Measurements from ENCODE around the gene GLIPR1L2.
"Not testable (repeated sequence)": the region's sequence is repeated elsewhere in the genome, so short reads cannot be mapped to it uniquely, and the experiment has no call there.

The GLIPR1L2 gene

DNA sequence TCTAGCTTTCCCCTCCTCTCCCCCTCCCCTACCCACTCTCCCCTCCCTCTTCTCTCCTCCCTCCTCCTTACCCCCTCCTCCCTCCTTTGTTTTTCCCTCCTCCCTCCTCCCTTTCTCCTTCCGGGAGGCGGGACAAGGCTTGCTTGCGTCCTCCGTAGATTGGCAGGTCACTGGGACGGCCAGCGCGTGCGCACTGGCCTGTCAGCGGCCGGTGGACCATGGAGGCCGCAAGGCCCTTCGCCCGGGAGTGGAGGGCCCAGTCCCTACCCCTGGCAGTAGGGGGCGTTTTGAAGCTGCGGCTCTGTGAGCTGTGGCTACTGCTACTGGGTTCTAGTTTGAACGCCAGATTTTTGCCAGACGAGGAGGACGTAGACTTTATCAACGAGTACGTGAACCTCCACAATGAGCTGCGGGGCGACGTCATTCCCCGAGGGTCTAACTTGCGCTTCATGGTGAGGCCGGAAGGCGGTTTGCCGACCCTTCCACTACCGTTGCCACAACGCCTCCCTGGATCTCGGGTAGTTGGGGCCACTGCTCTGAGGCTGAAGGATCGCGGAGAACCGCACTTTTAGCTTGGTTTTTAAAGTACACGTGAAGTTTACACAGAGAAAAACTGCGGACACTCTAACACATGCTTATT is at the start of gene GLIPR1L2:
Gene GLIPR1L2, plus strand, starts transcription at position 191 of the 640 bp plus-strand sequence. Its CDS starts 28 bp downstream, at position 219.
- in situ Hi-C loops (cut with HindIII; ENCODE audit: low pct_ligation_motif_present, low pct_unique_long_range_greater_than_20kb, low sequenced_read_pairs), result no loop called here
- DNase-seq, result peak; percentile 97

DNA sequence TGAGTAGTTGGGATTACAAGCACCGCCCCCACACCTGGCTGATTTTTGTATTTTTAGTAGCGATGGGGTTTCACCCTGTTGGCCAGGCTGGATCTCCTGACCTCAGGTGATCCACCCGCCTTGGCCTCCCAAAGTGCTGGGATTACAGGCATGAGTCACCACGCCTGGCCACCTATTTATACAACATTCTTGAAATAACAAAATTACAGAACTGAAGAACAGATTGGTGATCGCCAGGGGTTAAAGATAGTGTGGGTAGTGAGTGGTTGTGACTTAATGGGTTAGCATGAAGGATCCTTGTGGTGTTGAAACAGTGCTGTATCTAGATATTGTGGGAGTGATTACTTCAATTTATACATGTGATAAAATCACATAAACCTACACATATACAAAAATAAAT is 49.0 kb upstream of the GLIPR1L2 start:
- in situ Hi-C loops (cut with HindIII; ENCODE audit: low pct_ligation_motif_present, low pct_unique_long_range_greater_than_20kb, low sequenced_read_pairs), result no loop called here

DNA sequence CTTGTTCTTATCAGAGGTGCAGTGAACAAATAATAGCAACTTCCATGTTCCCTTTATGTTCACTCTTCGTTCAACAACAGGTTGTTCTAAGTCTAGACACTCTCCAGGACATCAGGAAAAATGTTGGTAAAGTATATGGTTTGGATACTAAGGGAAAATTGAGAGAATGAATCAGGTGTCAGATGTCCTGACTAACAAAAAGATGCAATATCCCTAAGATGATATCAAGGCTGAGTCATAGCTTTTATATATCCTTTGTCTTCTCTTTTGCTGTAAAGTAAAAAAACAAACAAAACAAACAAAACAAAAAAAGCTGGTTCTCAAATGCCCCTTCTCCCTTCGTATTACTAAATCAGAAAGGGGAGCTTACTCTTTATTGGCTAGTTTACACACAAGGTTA is 45.4 kb upstream of the GLIPR1L2 start:
- no peak for DNase-seq

More for the DNA sequence above, 49.0 kb upstream of the GLIPR1L2 start:
- DNase-seq, result no peak

DNA sequence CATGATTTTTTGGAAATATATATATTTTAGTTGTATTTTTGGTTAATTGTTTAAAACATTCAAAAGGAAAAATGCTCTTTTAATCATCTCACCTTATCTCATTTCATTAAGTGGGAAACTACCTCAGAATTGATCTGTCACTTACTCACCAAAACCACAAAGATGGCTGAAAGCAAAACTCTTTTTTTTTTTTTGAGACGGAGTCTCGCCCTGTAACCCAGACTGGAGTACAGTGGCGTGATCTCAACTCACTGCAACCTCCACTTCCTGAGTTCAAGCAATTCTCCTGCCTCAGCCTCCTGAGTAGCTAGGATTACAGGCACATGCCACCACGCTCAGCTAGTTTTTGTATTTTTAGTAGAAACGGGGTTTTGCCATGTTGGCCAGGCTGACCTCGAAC is 44.7 kb upstream of the GLIPR1L2 start:
- DNase-seq; in situ Hi-C loops (cut with HindIII; ENCODE audit: low pct_ligation_motif_present, low pct_unique_long_range_greater_than_20kb, low sequenced_read_pairs): not testable (repeated sequence)

More for the DNA sequence above, 45.4 kb upstream of the GLIPR1L2 start:
- in situ Hi-C loops (cut with HindIII; ENCODE audit: low pct_ligation_motif_present, low pct_unique_long_range_greater_than_20kb, low sequenced_read_pairs), result no loop called here

DNA sequence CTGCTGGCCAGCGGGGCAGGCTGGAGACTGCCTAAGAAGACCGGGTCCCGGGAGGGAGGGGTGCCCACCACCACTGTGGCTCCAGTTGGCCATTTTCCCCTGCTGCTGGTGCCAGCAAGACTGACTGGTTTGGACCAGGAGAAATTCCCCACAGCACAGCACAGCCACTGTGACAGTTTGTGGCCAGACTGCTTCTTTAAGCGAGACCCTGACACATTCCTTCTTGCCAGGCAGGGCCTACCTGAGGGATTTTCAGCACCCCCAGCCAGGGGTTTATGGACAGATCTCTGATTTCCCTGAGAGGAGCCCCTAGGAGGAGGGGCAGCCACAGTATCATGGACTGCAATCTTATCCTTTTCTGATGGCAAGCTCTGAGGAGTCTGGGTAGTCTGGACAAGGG is 40.9 kb upstream of the GLIPR1L2 start:
- in situ Hi-C loops (cut with HindIII; ENCODE audit: low pct_ligation_motif_present, low pct_unique_long_range_greater_than_20kb, low sequenced_read_pairs), result no loop called here
- DNase-seq, result no peak

DNA sequence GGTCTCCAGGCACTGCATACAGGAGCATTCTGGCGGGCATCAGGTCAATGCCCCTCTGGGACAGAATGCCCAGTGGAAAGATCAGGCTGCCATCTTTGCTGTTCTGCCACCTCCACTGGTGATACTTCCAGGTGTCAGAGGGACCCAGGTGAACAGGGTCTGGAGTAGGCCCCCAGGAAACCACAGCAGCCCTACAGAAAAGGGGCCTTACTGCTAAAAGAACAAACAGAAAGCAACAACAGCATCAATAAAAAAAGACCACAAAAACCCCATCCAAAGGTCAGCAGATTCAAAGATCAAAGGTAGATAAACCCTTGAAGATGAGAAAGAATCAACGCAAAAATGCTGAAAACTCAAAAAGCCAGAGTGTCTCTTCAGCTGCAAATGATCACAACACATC is 40.5 kb upstream of the GLIPR1L2 start:
- in situ Hi-C loops (cut with HindIII; ENCODE audit: low pct_ligation_motif_present, low pct_unique_long_range_greater_than_20kb, low sequenced_read_pairs), result no loop called here
- no peak for DNase-seq

DNA sequence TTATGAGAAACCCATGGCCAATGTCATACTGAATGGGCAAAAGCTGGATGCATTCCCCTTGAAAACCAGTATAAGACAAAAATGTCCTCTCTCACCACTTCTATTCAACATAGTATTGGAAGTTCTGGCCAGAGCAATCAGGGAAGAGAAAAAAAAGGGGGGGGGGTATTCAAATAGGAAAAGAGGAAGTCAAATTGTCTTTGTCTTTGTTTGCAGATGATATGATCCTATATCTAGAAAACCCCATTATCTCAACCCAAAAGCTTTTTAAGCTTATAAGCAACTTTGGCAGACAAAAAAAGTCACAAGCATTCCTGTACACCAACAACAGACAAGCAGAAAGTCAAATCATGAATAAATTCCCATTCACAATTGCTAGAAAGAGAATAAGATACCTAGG is 36.9 kb upstream of the GLIPR1L2 start:
- DNase-seq, result no peak
- in situ Hi-C loops (cut with HindIII; ENCODE audit: low pct_ligation_motif_present, low pct_unique_long_range_greater_than_20kb, low sequenced_read_pairs), result no loop called here

DNA sequence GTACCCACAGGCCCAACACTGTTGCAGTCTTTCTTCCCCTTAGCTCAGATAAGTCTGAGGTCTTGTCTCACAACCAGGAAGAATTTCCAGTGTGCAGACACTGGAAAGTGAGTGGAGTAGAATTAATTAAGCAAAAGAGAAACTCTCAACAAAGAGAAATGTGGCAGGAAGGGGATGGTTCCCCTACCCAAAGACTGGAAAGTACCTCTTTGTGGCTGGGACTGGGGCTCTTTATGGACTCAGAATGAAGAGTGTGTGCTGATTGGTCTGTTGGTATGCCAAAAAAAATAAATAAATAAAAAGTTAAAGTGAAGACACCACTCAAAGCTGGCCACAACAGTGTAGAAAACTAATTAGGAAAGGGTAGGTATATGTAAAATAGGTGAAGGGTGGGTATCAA is 30.0 kb upstream of the GLIPR1L2 start:
- DNase-seq, result no peak
- in situ Hi-C loops (cut with HindIII; ENCODE audit: low pct_ligation_motif_present, low pct_unique_long_range_greater_than_20kb, low sequenced_read_pairs), result no loop called here

DNA sequence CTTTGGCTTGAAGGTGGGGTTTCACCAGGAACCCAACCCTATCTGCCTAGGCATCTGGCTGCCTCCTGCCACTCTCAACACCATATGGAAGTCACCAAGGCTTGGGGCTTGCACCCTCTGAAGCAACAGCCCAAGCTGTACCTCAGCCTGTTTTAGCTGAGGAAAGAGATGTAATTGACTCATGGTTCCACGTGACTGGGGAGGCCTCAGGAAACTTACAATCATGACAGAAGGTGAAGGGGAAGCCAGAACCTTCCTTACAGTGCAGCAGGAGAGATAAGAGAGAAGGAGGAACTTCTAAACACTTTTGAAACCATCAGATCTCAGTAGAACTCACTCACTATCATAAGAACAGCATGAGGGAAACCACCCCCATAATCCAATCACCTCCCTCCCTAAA is 29.5 kb upstream of the GLIPR1L2 start:
- in situ Hi-C loops (cut with HindIII; ENCODE audit: low pct_ligation_motif_present, low pct_unique_long_range_greater_than_20kb, low sequenced_read_pairs), result no loop called here
- DNase-seq, result no peak

DNA sequence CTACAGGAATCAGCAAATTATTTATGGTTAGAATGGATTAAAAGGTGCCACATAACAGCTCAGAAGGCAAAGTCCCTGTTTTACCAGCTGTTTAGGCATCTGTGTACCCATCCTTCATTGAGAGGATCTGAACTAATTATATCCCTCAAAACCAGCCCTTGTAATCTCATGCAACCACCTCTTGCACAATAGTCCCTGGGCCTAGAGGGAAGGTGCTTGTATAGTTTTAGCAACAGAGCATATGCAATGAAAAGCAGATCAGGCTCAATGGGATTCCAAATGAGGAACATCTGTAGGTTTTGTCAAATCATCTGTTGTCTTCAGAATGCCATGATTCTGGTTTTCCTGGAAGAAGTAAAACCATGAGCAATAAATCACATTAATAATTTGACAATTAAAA is 26.0 kb upstream of the GLIPR1L2 start:
- DNase-seq, result no peak
- in situ Hi-C loops (cut with HindIII; ENCODE audit: low pct_ligation_motif_present, low pct_unique_long_range_greater_than_20kb, low sequenced_read_pairs), result no loop called here

DNA sequence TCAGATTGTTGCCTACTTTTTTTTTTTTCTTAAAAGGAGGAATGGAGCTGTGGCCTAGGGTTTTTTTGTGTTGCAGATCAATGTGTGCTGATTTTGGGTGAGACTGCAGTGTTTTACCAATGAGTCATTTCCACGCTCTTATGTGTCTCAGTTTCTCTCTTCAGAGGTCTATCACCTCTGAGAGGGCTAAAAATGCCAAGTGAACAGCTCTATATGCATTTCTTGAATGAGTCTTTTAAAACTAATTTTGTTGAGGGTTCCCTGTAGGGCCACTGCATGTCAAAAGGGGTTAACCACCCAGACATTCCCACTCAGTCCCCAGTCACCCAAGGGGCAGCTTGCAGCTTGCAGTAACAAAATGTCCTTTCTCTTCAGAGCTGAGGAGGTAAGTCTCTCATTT is 24.3 kb upstream of the GLIPR1L2 start:
- in situ Hi-C loops (cut with HindIII; ENCODE audit: low pct_ligation_motif_present, low pct_unique_long_range_greater_than_20kb, low sequenced_read_pairs), result no loop called here
- DNase-seq, result no peak

DNA sequence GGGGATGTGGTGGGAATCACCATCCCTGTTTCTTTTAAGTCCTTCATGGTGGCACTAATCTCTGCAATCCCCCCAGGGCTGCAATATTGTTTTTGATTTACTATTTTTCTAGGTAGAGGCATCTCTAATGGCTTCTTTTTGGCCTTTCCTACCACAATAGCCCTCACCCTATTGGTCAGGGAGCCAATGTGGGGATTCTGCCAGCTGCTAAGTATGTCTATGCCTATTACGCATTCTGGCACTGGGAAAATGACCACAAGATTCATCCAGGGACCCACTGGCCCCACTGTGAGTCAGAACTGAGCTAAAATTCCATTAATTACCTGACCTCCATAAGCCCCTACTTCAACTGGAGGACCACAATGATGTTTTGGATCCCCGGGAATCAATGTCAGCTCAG is 15.9 kb upstream of the GLIPR1L2 start:
- no peak for DNase-seq
- in situ Hi-C loops (cut with HindIII; ENCODE audit: low pct_ligation_motif_present, low pct_unique_long_range_greater_than_20kb, low sequenced_read_pairs), result no loop called here

DNA sequence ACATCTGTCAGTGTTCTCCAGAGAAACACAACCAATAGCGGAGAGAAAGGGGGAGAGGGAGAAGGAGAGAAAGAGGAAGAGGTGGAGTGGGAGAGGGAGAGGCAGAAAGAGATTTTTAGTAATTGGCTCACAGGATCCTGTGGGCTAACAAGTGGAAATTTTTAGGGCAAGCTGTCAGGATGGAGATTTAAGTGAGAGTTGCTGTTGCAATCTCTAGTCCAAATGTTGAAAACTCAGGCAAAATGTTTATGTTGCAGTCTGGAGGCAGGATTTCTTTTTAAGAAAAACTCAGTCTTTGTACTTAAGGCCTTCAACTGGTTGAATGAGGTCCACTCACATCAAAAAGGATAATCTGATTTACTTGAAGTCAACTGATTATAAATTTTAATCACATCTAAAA is 12.5 kb upstream of the GLIPR1L2 start:
- DNase-seq, result no peak
- in situ Hi-C loops (cut with HindIII; ENCODE audit: low pct_ligation_motif_present, low pct_unique_long_range_greater_than_20kb, low sequenced_read_pairs), result no loop called here

DNA sequence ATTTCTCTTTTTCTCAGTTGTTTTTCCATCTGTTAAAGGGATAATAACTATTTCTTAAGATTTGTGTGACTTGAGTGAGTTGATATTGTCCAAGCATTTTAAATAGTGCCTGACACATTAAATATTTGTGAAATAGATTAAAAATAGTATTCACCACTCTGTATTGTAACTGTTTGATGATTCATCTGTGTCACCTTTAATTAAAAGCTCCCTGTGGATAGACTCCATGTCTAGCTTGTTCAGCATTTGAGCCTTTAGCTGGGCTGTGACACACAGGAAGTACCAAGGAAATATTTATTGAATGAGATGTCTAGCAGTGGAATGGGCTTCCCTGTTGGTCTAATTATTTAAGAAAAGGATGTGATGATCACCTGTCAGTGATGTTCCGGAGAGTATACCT is 1.8 kb upstream of the GLIPR1L2 start:
- DNase-seq, result peak; percentile 59
- in situ Hi-C loops (cut with HindIII; ENCODE audit: low pct_ligation_motif_present, low pct_unique_long_range_greater_than_20kb, low sequenced_read_pairs), result no loop called here

DNA sequence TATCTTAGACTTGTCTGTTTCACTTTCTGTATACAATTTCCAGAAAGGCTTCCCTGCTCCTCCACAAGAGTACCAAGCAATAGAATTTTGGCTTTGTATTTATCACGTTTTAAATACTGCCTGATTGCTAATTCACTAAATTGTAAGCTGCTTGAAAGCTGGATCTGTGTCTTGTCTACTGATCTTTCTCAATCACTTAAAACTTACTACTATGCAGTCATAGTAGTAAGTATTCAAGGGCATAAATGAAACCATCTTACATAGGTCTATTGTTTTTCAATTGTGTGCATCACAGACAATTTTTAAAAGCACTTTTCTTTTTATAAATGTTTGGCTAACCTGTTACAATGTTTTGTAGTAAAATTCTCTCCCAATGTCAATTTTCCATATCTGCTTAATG is 1.2 kb upstream of the GLIPR1L2 start:
- peak; percentile 31 for DNase-seq
- in situ Hi-C loops (cut with HindIII; ENCODE audit: low pct_ligation_motif_present, low pct_unique_long_range_greater_than_20kb, low sequenced_read_pairs), result no loop called here

DNA sequence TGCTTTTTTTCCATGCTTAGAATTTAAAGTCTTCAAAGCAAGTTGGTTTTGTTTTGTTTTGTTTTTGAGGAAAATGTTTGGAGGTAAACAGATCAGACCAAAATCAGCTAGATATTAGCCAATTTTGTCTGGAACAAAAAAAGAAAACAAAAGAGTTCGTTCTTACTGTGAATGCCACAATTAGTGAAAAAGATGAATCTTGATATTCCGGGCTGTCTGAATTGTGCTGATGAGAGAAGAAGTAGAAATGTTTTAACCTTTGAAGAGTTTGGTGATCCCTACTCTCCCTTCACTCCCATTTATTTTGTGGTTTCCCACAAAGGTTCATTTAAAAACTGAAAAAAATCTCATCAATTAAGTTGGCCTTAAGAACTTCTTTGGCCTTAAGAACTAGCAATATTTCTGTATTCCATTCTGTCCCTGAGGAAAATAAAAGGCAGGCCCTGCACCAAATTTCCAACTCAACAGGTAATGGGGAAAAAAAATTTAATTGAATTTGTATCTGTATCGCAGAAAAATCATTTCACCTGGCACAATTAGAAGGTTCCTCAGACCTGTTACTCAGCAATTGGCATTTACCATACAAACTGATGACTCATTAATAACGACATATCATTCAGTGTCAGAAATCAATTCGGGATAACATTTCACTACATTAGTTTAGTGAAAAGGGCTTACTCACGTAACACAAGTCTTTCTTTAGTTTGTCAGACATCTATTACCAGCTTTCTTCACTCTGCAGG is 562 bp upstream of the GLIPR1L2 start:
- DNase-seq, result no peak
- in situ Hi-C loops (cut with HindIII; ENCODE audit: low pct_ligation_motif_present, low pct_unique_long_range_greater_than_20kb, low sequenced_read_pairs), result no loop called here

DNA sequence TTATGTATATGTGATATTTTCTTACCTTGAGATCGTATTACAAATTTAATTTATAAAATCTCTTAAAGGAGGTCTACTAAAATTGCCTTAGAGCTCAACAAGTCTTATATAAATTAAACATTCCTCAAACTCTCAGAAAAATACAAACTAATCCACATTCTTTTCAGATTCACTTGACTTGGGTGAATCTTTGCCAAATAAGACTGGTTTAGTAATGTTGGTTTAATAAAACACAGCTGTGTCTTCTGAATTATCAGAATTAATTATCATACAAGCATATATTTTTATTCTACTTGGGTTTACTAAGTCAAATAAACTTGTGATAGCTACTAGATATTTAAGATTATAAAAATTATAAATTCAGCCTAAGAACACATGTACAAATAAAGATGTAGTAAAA is 13.3 kb downstream of the GLIPR1L2 start:
- DNase-seq, result no peak
- in situ Hi-C loops (cut with HindIII; ENCODE audit: low pct_ligation_motif_present, low pct_unique_long_range_greater_than_20kb, low sequenced_read_pairs), result no loop called here

DNA sequence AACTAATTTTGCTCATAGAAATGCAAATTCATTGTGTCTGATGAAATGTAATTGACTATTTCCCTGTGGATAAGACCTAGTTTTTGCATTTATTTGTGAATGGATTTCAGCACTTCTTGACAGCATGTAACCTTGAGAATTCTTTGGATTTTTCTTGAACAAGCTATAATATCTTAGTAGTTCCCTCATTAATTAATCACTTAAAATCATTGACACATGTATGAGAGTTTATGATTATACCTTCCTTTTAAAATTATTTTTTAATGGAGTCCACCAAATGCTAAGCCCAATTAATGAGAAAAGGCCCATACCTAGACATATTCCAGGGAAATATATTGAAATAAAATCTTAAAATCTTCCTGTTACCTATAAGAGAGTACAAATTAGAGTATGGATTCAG is 16.8 kb downstream of the GLIPR1L2 start:
- in situ Hi-C loops (cut with HindIII; ENCODE audit: low pct_ligation_motif_present, low pct_unique_long_range_greater_than_20kb, low sequenced_read_pairs), result no loop called here

DNA sequence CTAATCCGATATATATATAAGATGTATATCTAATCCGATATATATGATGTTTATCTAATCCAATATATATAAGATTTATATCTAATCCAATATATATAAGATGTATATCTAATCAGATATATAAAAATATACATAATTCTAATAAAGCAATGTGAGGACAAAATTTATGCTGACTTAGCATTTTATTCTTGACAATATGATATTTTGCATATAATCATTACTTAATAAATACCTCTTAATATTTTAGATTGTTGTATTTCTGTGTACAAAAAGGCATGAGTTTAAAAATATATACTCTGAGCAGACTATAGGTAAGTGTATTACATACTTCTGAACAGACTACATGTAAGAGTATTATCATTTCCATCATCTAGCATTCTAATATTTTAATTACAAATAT is 18.9 kb downstream of the GLIPR1L2 start:
- DNase-seq, result no peak
- in situ Hi-C loops (cut with HindIII; ENCODE audit: low pct_ligation_motif_present, low pct_unique_long_range_greater_than_20kb, low sequenced_read_pairs), result no loop called here

More for the DNA sequence above, 16.8 kb downstream of the GLIPR1L2 start:
- no peak for DNase-seq

DNA sequence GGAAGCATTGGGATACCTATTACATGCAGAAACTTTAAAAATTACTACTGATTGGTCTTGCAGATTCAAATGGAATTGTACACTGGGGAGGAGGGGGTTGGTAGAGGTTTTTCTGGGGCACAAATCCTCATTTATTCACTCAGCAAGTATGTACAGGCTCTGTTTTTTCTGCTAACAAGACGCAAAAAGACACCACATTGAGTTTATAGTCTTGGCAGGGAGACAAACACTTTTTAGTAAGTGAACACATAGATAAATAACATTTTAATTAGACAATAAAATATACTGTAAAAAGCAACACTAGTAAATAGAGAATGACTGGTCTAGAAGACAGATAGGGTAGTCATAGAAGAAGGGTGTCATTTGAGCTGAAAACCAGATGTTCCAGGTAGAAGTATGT is 23.8 kb downstream of the GLIPR1L2 start:
- in situ Hi-C loops (cut with HindIII; ENCODE audit: low pct_ligation_motif_present, low pct_unique_long_range_greater_than_20kb, low sequenced_read_pairs), result no loop called here
- no peak for DNase-seq
